Measurements from ENCODE around the gene EFCAB11. TPM values are rescaled to one million over a fixed set of nuclear protein-coding genes. Genes with fewer than 3 reads are reported as not detected.

Gene EFCAB11
- total RNA-seq, 4 donors from 2014 or later = 3.4 to 8.0 (median 5.5) TPM

DNA sequence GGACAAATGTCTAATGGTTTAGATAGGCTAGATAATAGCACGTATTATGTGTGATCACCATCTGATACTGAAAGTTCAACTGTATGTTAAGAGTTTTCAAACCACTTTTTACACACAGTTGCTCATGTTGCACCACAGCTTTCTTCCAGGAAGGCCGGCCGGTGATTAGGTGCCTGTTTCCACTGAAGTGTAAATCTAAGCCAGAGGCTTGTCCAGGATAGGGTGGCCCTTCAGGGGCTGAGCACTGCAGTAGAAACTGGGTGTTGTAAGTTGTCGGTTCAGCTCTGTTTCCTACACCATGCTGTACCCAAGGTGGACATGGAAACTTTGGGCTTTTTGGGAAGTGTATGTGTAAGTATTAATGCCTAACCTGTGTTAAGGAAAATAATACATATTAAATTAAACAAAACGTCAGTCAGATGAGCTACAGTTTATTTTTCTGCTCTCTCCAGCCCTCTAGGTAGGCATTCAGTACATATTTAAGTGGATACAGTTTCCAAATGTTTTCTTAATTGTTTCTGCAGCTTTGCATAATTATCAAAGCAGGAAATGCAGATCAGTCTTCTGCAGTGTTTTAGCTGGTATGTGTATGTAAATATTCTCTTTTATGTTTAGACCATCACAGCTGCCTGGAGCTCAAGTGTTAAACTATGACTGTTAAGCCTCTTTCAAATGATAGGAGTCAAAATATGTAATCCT lies 32.1 kb upstream of the EFCAB11 start:
- no peaks in the 10 kb centered on the region for H3K9me3 ChIP-seq
- 78 to 85% methylated on average over 5 of the region's 5 CpGs for WGBS, 2 donors
- TF ChIP-seq POLR2A (IDR thresholded peaks at IDR 0.05) = no peak
- TF ChIP-seq, protein P1, sequence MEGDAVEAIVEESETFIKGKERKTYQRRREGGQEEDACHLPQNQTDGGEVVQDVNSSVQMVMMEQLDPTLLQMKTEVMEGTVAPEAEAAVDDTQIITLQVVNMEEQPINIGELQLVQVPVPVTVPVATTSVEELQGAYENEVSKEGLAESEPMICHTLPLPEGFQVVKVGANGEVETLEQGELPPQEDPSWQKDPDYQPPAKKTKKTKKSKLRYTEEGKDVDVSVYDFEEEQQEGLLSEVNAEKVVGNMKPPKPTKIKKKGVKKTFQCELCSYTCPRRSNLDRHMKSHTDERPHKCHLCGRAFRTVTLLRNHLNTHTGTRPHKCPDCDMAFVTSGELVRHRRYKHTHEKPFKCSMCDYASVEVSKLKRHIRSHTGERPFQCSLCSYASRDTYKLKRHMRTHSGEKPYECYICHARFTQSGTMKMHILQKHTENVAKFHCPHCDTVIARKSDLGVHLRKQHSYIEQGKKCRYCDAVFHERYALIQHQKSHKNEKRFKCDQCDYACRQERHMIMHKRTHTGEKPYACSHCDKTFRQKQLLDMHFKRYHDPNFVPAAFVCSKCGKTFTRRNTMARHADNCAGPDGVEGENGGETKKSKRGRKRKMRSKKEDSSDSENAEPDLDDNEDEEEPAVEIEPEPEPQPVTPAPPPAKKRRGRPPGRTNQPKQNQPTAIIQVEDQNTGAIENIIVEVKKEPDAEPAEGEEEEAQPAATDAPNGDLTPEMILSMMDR (IDR thresholded peaks at IDR 0.05) = no peak
- H3K36me3 ChIP-seq = peaks cover 0 to 95% (median under 1%) of the 10 kb centered on the region in 3 donors
- no peaks in the 10 kb centered on the region for H3K27me3 ChIP-seq
- no peak for DNase-seq
- no peak overlapping the region for H3K27ac ChIP-seq
- intact Hi-C loops (cut with DNase I) = no loop called here
- no peak overlapping the region for H3K4me3 ChIP-seq
- H3K4me1 ChIP-seq = no peaks in the 10 kb centered on the region

- no peak overlapping the region for H3K27ac ChIP-seq
- no peak for TF ChIP-seq POLR2A (IDR thresholded peaks at IDR 0.05)
- TF ChIP-seq, protein P1 (IDR thresholded peaks at IDR 0.05) = no peak
- DNase-seq = no peak
- intact Hi-C loops (cut with DNase I) = no loop called here
- H3K4me3 ChIP-seq = no peak overlapping the region
- H3K36me3 ChIP-seq = peaks cover 0 to 100% (median 14%) of the 10 kb centered on the region in 3 donors
- H3K27me3 ChIP-seq = no peaks in the 10 kb centered on the region
- 90 to 100% methylated on average over 1 to 2 of the region's 2 CpGs for WGBS, 2 donors
- H3K9me3 ChIP-seq = no peaks in the 10 kb centered on the region
- no peaks in the 10 kb centered on the region for H3K4me1 ChIP-seq
These were observed 28.8 kb upstream of the EFCAB11 start for GRCh38 chr14:89983375-89983774.

DNA sequence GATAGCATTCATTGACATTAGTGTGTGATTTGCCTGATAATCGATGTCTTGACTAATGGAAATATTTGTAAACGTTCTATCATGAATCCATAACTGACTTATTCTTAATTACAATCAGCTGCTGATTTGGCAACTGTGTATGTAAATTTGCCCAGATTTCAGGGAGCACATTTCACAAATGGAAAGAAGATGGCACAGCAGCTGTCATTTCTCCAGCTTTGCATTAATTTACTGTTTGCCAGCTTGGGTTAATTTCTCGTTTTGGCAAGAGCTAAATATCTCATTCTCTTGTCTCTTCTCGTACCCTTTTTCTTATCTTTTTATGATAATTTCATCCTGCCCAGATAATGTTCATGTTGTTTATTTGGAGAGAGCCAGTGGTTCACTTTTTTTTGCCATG lies 24.1 kb upstream of the EFCAB11 start:
- no peak for DNase-seq
- no peaks in the 10 kb centered on the region for H3K27me3 ChIP-seq
- H3K36me3 ChIP-seq = peaks cover 0 to 100% (median 14%) of the 10 kb centered on the region in 3 donors
- intact Hi-C loops (cut with DNase I) = loop anchor here (5.0 kb wide), 1 partner anchor 254 kb away; no protein-coding TSS in a partner anchor
- WGBS, 2 donors = 81 to 87% methylated on average over 4 of the region's 4 CpGs
- TF ChIP-seq, protein P1 (IDR thresholded peaks at IDR 0.05) = no peak
- TF ChIP-seq POLR2A (IDR thresholded peaks at IDR 0.05) = no peak
- H3K27ac ChIP-seq = no peak overlapping the region
- no peaks in the 10 kb centered on the region for H3K9me3 ChIP-seq
- H3K4me3 ChIP-seq = no peak overlapping the region
- H3K4me1 ChIP-seq = no peaks in the 10 kb centered on the region

DNA sequence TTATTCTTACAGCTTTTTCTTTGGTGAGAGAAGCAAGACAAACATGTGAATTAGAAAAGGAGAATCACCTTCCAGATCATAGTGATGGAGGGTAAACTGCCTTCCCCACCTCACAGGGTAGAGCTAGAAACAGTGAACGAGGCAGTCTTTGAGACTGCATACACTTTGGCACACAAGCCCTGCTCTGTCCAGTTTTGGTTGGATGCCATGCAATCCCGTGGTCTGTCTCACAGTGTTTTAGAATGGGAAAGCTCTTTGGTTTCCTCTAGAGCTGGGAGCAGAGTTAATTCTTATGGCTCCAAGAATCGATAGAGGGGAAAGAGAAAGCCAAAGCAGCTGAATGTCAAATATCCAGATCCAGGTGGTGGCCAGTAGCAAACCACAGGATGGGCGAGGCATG lies 23.1 kb upstream of the EFCAB11 start:
- 80 to 89% methylated on average over 4 of the region's 4 CpGs for WGBS, 2 donors
- no peak for TF ChIP-seq POLR2A (IDR thresholded peaks at IDR 0.05)
- TF ChIP-seq, protein P1 (IDR thresholded peaks at IDR 0.05) = no peak
- Histone ChIP-seq H3K4me1 (no peaks in the 10 kb centered on the region), H3K4me3 (no peak overlapping the region), H3K27me3 (no peaks in the 10 kb centered on the region), H3K36me3 (peaks cover 0 to 98% (median 14%) of the 10 kb centered on the region in 3 donors), H3K9me3 (no peaks in the 10 kb centered on the region), H3K27ac (no peak overlapping the region)
- DNase-seq = no peak
- intact Hi-C loops (cut with DNase I) = loop anchor here (5.0 kb wide), 1 partner anchor 255 kb away; no protein-coding TSS in a partner anchor

DNA sequence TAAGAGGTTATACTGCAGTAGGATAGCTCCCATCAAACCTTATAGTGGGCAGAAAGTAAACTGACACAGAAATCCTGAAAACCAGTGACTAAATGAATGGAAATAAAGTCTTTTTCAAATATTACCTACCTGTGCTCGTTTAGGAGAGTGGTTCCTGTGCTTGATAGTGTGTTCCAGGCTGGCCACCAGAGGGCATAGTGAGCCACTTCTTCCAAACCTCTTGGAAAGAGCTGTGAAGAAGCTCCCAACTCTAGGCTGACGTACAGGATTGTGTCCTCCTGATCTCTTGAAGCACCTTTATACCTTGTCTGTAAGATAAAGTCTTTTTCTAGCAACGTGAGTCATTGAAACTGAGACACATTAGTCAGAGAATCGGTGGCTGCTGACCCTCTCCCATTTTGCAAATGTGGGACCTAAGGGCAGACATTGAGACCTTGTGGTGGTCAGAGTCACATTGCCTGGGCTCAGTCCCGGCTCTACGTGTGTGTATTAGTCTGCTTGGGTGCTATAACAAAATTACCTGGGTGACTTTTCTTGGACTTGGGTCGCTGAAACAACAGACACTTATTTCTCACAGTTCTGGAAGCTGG lies 18.8 kb upstream of the EFCAB11 start:
- H3K4me1 ChIP-seq = no peaks in the 10 kb centered on the region
- H3K27ac ChIP-seq = no peak overlapping the region
- TF ChIP-seq, protein P1 (IDR thresholded peaks at IDR 0.05) = peak; percentile 56 to 85 (median 74)
- TF ChIP-seq POLR2A (IDR thresholded peaks at IDR 0.05) = no peak
- H3K36me3 ChIP-seq = peaks cover 4 to 94% (median 5%) of the 10 kb centered on the region in 3 donors
- no peaks in the 10 kb centered on the region for H3K27me3 ChIP-seq
- H3K9me3 ChIP-seq = no peaks in the 10 kb centered on the region
- DNase-seq = no peak
- no peak overlapping the region for H3K4me3 ChIP-seq
- WGBS, 2 donors = 64 to 68% methylated on average over 7 of the region's 7 CpGs
- intact Hi-C loops (cut with DNase I) = no loop called here

All from esophagus squamous epithelium (tissue), 5 donors.